Superior temporal gyrus (tissue), 1 donor: ENCODE data around the gene CCHCR1.
A peak's percentile ranks its signal among the peaks of the same experiment; 100 is the strongest.

Source experiments
- DNase-seq: peaks from one replicate; pipeline ENCODE4 v3.0.0-alpha.2; 2016; ENCODE audit errors: extremely low spot score

Gene CCHCR1

GRCh38 chr6:31162463-31163165 is 5.0 kb upstream of the CCHCR1 start:
- no peak for DNase-seq

- DNase-seq: no peak
These were observed 3.9 kb upstream of the CCHCR1 start for GRCh38 chr6:31161216-31162126.

DNA sequence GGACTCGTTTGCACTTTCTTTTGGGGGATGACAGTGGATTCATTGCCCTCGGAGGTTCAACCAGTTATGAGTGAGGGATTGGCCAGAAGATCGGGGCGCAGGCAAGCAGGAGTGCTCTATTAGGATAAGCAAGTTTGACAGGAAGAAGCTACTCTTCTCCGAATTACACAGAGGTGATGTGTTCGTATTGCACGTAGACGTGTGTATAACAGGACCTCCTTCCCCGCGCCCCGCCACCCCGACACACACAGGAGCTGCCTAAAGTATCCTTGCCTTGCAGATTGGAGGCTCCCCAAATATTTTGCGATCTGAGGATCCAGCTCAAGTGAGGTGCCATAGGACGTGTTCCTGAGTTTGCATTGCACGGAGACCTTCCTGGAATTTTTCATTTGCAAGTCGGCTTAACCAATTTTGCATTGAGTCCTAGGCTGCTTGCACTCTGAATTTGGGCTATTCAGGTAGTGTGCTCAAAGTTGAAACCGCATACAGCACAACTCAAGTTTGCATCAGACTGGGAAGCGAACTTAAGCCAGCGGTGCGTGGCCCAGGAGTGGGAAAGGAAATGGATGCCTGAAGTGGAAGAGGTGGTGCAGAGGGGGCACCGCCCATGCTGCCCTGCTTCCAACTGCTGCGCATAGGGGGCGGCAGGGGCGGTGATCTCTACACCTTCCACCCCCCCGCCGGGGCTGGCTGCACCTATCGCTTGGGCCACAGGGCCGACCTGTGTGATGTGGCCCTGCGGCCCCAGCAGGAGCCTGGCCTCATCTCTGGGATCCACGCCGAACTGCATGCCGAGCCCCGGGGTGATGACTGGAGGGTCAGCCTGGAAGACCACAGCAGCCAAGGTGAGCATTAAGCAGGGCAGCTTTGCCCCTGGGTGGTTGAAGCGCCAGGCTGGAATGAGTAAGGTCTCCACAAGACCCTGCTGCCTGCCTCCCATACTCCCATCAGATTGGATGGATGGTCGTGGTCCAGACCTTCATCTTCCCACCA is 1.6 kb upstream of the CCHCR1 start:
- no peak for DNase-seq

DNA sequence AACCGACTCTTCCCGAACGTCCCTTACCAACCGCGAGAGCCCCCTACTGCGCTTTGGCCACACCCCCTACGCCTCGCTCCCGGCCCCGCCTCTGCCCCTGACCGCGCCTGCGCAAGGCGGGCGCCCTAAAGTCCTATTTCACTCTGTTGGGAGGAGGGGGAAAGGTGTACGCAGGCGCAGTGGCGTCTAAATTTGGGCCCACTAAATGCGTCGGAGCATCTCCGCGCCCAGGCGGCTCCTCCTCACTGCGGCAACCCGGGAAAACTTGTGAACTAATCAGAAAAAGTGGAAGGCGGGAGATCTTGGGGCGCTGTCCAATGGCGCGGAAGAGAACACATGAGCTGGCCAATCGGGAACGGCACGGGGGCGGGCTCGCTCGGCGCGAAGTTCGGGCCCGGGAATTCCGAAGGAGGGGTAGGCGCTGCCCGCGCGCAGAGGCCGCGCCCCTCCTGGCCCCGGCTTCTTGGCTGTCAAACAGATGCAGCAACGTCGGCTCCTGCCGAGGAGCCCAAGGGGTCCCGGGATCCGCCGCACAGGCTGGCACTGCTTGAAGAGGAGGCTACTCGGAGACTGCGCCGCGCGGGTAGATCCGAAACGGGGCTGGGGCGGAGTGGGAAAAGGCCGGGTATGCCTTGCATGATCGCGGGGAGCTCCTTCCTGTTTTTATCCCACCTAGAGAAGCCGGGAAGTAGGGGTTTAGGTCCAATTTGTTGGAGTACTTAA is 699 bp upstream of the CCHCR1 start, which contains the start of gene TCF19:
Gene TCF19, plus strand, starts transcription at position 450 of the 723 bp plus-strand sequence. CDS start 881 bp downstream, outside the sequence.
- DNase-seq: peak; percentile 97

DNA sequence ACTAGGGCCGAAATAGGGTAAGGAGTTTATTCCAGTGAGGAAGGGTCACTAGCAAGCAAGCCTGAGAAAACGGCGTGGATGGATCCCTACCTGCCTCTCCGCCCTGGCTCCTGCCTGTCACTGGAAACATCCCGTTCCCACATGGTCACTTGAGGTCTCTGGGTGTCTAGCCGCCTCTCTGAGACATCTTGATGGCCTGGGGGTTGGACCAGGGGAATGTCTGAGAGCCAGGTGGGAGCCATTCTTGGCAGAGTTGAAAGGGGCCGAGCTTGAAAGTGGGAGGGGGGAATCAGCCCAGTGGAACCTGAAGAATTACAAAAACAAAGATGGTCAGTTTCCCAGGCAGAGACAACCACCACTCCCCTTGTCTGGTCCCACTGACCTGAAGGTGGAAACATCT is 961 bp downstream of the CCHCR1 start:
- DNase-seq: no peak

DNA sequence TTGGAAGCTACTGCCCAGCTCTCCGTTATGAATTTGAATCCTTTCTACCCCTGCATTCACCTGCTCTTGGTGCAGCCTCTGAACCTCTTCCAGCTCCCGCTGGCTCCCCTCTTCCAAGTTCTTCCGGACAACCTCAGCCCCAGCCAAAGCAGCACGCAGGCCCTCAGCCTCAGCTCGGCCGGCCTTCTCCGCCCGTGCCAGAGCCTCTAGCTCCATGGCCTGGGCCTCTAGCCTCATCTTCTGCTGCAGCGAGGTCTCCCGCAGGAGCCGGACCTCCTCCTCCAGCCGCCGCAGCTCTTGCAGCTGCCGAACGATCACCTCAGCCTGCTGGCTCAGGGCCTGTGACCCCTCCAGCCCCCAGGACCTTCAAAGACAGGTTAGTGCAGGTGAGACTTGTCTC is 3.2 kb downstream of the CCHCR1 start:
- no peak for DNase-seq

GRCh38 chr6:31152781-31153180 is 4.8 kb downstream of the CCHCR1 start:
- no peak for DNase-seq

GRCh38 chr6:31149827-31150447 is 7.7 kb downstream of the CCHCR1 start:
- DNase-seq: no peak

DNA sequence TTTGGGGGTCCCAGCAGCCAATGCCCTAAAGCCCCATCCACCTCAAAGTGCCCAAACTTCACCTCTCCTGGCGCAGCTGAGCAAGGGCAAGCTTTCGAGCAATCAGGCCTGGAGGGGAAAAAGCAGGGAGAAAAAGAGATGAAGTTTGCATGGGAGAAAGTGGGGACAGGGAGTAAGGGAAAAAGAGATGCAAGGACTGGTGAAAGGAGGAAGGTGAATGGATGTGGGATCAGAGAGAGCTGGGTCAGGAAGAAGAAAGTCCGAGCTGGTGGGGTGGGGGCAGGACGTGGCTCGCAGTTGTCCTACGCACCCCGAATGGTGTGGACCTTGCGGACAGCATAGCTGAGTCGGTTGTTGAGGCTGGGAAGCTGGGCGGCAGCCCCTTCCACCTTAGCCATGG is 12.2 kb downstream of the CCHCR1 start:
- DNase-seq: no peak

- no peak for DNase-seq
These were observed 12.6 kb downstream of the CCHCR1 start for GRCh38 chr6:31144970-31145340.

- DNase-seq: no peak
These were observed 13.2 kb downstream of the CCHCR1 start for GRCh38 chr6:31144296-31144969.

- DNase-seq: no peak
These were observed 14.5 kb downstream of the CCHCR1 start for GRCh38 chr6:31143148-31143547.

DNA sequence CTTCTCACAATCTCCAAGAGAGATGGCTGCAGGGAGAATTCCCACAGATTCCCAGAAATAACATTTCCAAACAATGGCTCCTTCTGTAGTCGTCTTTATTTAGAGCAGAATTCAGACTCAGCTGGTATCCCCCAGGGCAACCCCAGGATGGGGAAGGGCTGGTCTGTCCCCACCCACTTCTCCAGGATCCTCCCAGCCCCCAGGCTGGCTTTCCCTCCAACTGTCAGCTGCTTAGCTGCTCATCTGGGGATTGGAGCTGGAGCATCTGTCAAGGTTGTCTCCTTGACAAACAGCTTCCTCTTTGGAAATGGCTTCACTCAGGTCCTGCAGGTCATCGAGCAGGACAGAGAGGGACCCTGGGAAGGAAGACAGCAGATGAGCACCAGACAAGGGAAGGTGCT is 15.2 kb downstream of the CCHCR1 start:
- DNase-seq: no peak

GRCh38 chr6:31140643-31141042 is 17.0 kb downstream of the CCHCR1 start:
- no peak for DNase-seq

DNA sequence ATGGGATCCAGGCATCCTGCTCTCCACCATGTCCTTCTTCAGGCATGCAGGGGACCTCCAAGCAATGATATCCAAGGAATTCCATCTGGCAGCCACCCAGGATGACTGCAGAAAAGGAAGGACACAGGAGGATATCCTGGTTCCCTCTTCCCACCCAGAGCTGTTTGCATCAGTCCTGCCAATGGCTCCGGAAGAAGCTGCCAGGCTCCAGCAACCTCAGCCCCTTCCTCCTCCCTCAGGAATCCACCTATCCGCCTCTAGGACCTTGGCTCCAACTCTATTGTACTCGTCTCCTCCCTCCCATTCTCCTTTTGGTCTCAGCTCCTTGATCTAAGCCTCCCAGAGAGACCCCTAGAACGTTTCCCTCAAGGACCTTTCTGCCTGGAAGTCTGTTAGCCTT is 18.0 kb downstream of the CCHCR1 start:
- no peak for DNase-seq

DNA sequence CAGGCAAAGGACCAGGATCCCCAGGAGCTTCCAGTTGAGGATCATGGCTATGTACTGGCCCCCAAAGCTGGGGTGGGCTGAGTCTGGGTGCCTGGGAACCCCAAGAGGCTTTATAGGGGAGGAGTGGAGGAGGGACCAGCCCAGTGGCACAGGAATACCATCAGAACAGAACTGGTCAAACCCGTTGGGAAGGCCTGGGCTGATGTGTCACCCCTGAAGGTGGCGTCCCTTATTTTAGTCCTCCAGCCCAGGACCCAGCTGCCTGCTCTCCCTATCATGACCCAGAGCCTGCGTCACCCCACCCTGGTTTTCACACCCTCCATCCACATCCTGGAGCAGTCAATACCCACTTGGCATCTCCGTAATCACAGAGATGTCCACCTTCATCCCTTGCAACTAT is 18.6 kb downstream of the CCHCR1 start, which contains the start of gene PSORS1C2:
Gene PSORS1C2, minus strand, starts transcription at position 85 of the 400 bp plus-strand sequence. Its CDS starts 40 bp downstream, at position 45.
- no peak for DNase-seq

DNA sequence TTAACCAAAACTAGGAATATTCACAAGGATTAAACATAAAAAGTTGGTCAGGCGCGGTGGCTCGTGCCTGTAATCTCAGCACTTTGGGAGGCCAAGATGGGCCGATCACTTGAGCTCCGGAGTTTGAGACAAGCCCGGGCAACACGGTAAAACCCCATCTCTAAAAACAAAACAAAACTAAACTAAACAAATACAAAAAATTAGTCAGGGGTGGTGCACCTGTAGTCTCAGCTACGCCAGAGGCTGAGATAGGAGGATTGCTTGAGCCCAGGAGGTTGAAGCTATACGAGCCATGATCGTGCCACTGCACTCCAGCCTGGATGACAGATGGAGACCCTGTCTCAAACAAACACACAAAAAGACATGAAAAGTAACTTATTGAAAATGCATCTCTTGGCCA is 21.9 kb downstream of the CCHCR1 start:
- no peak for DNase-seq

- no peak for DNase-seq
These were observed 24.8 kb downstream of the CCHCR1 start for GRCh38 chr6:31132806-31133205.

DNA sequence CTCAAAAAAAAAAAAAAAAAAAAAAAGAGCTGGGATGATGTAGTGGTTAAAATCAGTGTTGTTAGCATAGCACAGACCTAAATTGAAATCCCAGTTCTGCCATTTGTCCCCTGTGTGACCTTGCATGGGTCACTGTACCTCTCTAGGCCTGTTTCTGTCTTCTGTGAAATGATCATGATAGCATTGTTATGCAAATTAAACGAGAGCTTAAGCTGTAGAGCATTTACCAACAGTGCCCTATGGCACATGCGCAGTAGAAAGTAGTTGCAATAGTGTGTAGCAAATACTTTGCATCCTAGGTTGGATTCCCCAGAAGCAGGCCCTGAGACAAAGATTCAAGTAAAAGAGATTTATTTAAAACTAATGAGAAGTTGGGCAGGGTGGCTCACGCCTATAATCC is 26.0 kb downstream of the CCHCR1 start:
- DNase-seq: no peak

- DNase-seq: no peak
These were observed 26.9 kb downstream of the CCHCR1 start for GRCh38 chr6:31130751-31131150.
